ENCODE results near the gene TFCP2. TPM values are rescaled to one million over a fixed set of nuclear protein-coding genes. Genes with fewer than 3 reads are reported as not detected.

The TFCP2 gene
- total RNA-seq, 4 donors from 2014 or later = 13.5 to 21.6 (median 19.5) TPM

DNA sequence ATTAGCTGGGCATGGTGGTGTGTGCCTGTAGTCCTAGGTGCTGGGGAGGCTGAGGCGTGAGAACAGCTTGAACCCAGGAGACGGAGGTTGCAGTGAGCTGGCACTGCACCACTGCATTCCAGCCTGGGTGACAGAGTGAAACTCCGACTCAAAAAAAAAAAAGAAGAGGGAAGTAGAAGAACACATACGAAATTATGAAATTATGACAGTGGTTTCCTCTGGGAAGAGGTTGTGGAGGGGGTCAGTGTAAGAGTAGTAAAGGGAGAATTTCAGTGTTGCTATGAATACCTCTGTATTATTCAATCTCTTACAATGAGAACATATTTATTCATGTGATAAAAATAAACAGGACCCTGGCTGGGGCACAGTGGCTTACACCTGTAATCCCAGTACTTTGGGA, 64.8 kb downstream of the TFCP2 start:
- Histone ChIP-seq H3K36me3 (peaks cover 0 to 90% (median 3%) of the 10 kb centered on the region in 3 donors), H3K4me1 (no peaks in the 10 kb centered on the region), H3K9me3 (no peaks in the 10 kb centered on the region), H3K27me3 (no peaks in the 10 kb centered on the region), H3K27ac (no peak overlapping the region), H3K4me3 (no peak overlapping the region)
- WGBS, 2 donors = 84 to 86% methylated on average over 4 of the region's 4 CpGs
- no peak for DNase-seq (ENCODE audit: low spot score in 2 of 2)
- TF ChIP-seq, protein P1, sequence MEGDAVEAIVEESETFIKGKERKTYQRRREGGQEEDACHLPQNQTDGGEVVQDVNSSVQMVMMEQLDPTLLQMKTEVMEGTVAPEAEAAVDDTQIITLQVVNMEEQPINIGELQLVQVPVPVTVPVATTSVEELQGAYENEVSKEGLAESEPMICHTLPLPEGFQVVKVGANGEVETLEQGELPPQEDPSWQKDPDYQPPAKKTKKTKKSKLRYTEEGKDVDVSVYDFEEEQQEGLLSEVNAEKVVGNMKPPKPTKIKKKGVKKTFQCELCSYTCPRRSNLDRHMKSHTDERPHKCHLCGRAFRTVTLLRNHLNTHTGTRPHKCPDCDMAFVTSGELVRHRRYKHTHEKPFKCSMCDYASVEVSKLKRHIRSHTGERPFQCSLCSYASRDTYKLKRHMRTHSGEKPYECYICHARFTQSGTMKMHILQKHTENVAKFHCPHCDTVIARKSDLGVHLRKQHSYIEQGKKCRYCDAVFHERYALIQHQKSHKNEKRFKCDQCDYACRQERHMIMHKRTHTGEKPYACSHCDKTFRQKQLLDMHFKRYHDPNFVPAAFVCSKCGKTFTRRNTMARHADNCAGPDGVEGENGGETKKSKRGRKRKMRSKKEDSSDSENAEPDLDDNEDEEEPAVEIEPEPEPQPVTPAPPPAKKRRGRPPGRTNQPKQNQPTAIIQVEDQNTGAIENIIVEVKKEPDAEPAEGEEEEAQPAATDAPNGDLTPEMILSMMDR (IDR thresholded peaks at IDR 0.05) = no peak

GRCh38 chr12:51103977-51104376, 69.0 kb downstream of the TFCP2 start:
- Histone ChIP-seq H3K27ac (no peak overlapping the region), H3K27me3 (no peaks in the 10 kb centered on the region), H3K9me3 (no peaks in the 10 kb centered on the region), H3K36me3 (peaks cover 0 to 93% (median 4%) of the 10 kb centered on the region in 3 donors), H3K4me3 (no peak overlapping the region), H3K4me1 (no peaks in the 10 kb centered on the region)
- TF ChIP-seq POLR2A (IDR thresholded peaks at IDR 0.05) = no peak
- TF ChIP-seq, protein P1 (IDR thresholded peaks at IDR 0.05) = no peak
- no peak for TF ChIP-seq EP300 (IDR thresholded peaks at IDR 0.05)
- no peak for DNase-seq (ENCODE audit: low spot score in 2 of 2)

- H3K27me3 ChIP-seq = no peaks in the 10 kb centered on the region
- WGBS, 2 donors = 96 to 100% methylated on average over 1 of the region's 1 CpG
- no peak overlapping the region for H3K4me3 ChIP-seq
- DNase-seq (ENCODE audit: low spot score in 2 of 2) = no peak
- H3K4me1 ChIP-seq = no peaks in the 10 kb centered on the region
- peaks cover 0 to 99% (median 8%) of the 10 kb centered on the region in 3 donors for H3K36me3 ChIP-seq
- no peak overlapping the region for H3K27ac ChIP-seq
- TF ChIP-seq EP300 (IDR thresholded peaks at IDR 0.05) = peak in 1 of 2 donors; percentile 18
- TF ChIP-seq, protein P1 (IDR thresholded peaks at IDR 0.05) = no peak
- no peaks in the 10 kb centered on the region for H3K9me3 ChIP-seq
Observed at GRCh38 chr12:51098611-51099010, 74.3 kb downstream of the TFCP2 start.

- Histone ChIP-seq H3K4me3 (no peak overlapping the region), H3K9me3 (no peaks in the 10 kb centered on the region), H3K36me3 (peaks cover 0 to 62% (median 4%) of the 10 kb centered on the region in 3 donors), H3K4me1 (no peaks in the 10 kb centered on the region), H3K27me3 (no peaks in the 10 kb centered on the region), H3K27ac (no peak overlapping the region)
- TF ChIP-seq EP300 (IDR thresholded peaks at IDR 0.05) (no peak), POLR2A (IDR thresholded peaks at IDR 0.05) (no peak)
- TF ChIP-seq, protein P1 (IDR thresholded peaks at IDR 0.05) = no peak
- DNase-seq (ENCODE audit: low spot score in 2 of 2) = no peak
- WGBS, 2 donors = 94 to 95% methylated on average over 10 of the region's 10 CpGs
Observed at GRCh38 chr12:51090705-51091229, 82.2 kb downstream of the TFCP2 start.

- TF ChIP-seq POLR2A (IDR thresholded peaks at IDR 0.05) (no peak), EP300 (IDR thresholded peaks at IDR 0.05) (no peak)
- TF ChIP-seq, protein P1 (IDR thresholded peaks at IDR 0.05) = no peak
- no peak for DNase-seq (ENCODE audit: low spot score in 2 of 2)
- whole genome bisulfite sequencing, 2 donors = 95 to 96% methylated on average over 3 of the region's 3 CpGs
- Histone ChIP-seq H3K27ac (no peak overlapping the region), H3K9me3 (no peaks in the 10 kb centered on the region), H3K27me3 (no peaks in the 10 kb centered on the region), H3K4me3 (no peak overlapping the region), H3K4me1 (peaks cover 0 to 6% (median 0%) of the 10 kb centered on the region in 4 donors), H3K36me3 (peaks cover 0 to 38% (median 0%) of the 10 kb centered on the region in 3 donors)
Observed at GRCh38 chr12:51087818-51088217, 85.1 kb downstream of the TFCP2 start.
